HEK293T (cell line): Measurements from ENCODE around the gene KRT80.

Experiments
- CTCF ChIA-PET: fragments of 350-600 bp; formaldehyde crosslinking; extraction: SDS; loops from one replicate; lab custom pipeline; 2021; ENCODE audit warnings: antibody characterized with exemption, inconsistent platforms; lab: Yijun Ruan, JAX
- POLR2A ChIA-PET: fragments of 350-600 bp; formaldehyde crosslinking; extraction: SDS; loops from one replicate; lab custom pipeline; 2020; ENCODE audit warnings: antibody characterized with exemption, inconsistent platforms; lab: Yijun Ruan, JAX
- DNase-seq: peaks from one replicate; pipeline ENCODE4 v3.0.0; 2012; ENCODE audit warnings: mixed read lengths; ENCODE audit errors: extremely low spot score
- ARNT ChIP-seq: fragments of 450-650 bp; IDR thresholded peaks from 2 replicates; pipeline ENCODE4 v1.6.1; 2017; ENCODE audit warnings: mild to moderate bottlenecking
- BHLHE40 ChIP-seq: fragments of 450-650 bp; IDR thresholded peaks from 2 replicates; pipeline ENCODE4 v1.6.1; 2016; ENCODE audit warnings: mild to moderate bottlenecking, moderate library complexity, borderline replicate concordance
- CTBP1 ChIP-seq: fragments of 450-650 bp; IDR thresholded peaks from 2 replicates; pipeline ENCODE4 v1.6.1; 2016; ENCODE audit warnings: borderline replicate concordance
- ELF4 ChIP-seq: fragments of 450-650 bp; IDR thresholded peaks from 2 replicates; pipeline ENCODE4 v1.6.1; 2017; ENCODE audit warnings: antibody characterized with exemption
- FOXA1 ChIP-seq: fragments of 450-650 bp; IDR thresholded peaks from 2 replicates; pipeline ENCODE4 v1.6.1; 2016; ENCODE audit warnings: mild to moderate bottlenecking
- FOXK2 ChIP-seq: fragments of 450-650 bp; IDR thresholded peaks from 2 replicates; pipeline ENCODE4 v1.6.1; 2016; ENCODE audit warnings: mild to moderate bottlenecking
- FOXM1 ChIP-seq: fragments of 450-650 bp; IDR thresholded peaks from 2 replicates; pipeline ENCODE4 v1.6.1; 2017; ENCODE audit warnings: mild to moderate bottlenecking, borderline replicate concordance
- HDGF ChIP-seq: fragments of 450-650 bp; IDR thresholded peaks from 2 replicates; pipeline ENCODE4 v1.6.1; 2017; ENCODE audit warnings: antibody characterized with exemption, borderline replicate concordance
- L3MBTL2 ChIP-seq: fragments of 450-650 bp; conservative IDR thresholded peaks from 2 replicates; pipeline ENCODE4 v1.6.1; 2016; ENCODE audit warnings: mild to moderate bottlenecking
- LEF1 ChIP-seq: fragments of 450-650 bp; IDR thresholded peaks from 2 replicates; pipeline ENCODE4 v1.6.1; 2017; ENCODE audit warnings: mild to moderate bottlenecking, borderline replicate concordance
- NFRKB ChIP-seq: fragments of 450-650 bp; IDR thresholded peaks from 2 replicates; pipeline ENCODE4 v1.6.1; 2016; ENCODE audit warnings: mild to moderate bottlenecking, moderate library complexity
- SP1 ChIP-seq: fragments of 450-650 bp; IDR thresholded peaks from 2 replicates; pipeline ENCODE4 v1.6.1; 2017
- SUZ12 ChIP-seq: fragments of 450-650 bp; IDR thresholded peaks from 2 replicates; pipeline ENCODE4 v1.6.1; 2016; ENCODE audit warnings: mild to moderate bottlenecking
- TARDBP ChIP-seq: fragments of 450-650 bp; IDR thresholded peaks from 2 replicates; pipeline ENCODE4 v1.6.1; 2016
- ZNF384 ChIP-seq: fragments of 450-650 bp; IDR thresholded peaks from 2 replicates; pipeline ENCODE4 v1.6.1; 2016
- TF ChIP-seq, protein P1 (sequence below): fragments of 450-650 bp; IDR thresholded peaks from 2 replicates; pipeline ENCODE4 v1.6.1; 2016

KRT80 gene

DNA sequence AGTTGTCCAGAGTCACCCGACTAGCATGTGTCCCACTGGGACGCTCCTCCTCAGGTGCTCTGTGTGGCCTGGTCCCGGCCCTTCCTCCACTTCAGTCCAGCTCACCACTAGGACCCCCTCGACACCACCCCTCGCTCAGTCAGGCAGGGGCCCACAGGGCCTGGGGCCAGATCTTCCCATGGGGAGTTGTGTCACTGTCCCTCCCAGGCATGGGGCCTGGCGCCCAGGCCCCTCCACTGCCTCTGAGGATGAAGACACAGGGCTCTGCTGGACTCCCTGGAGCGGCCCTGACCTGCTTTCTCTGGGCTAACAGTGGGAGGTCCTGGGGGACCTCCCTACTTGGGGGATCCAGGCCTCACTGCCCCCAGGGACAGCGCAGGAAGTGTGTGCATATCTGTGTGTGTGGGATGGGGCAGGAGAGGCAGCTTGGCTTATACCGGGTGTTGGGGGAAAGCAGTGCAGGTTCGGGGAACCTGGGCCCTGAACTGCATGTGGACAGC lies 43.8 kb downstream of the KRT80 start:
- TF ChIP-seq, protein P1, sequence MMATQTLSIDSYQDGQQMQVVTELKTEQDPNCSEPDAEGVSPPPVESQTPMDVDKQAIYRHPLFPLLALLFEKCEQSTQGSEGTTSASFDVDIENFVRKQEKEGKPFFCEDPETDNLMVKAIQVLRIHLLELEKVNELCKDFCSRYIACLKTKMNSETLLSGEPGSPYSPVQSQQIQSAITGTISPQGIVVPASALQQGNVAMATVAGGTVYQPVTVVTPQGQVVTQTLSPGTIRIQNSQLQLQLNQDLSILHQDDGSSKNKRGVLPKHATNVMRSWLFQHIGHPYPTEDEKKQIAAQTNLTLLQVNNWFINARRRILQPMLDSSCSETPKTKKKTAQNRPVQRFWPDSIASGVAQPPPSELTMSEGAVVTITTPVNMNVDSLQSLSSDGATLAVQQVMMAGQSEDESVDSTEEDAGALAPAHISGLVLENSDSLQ = no peak
- TF ChIP-seq LEF1 = no peak
- no peak for TF ChIP-seq BHLHE40
- no peak for TF ChIP-seq SUZ12
- no peak for TF ChIP-seq FOXA1
- TF ChIP-seq NFRKB = no peak
- TF ChIP-seq CTBP1 = no peak
- no peak for TF ChIP-seq SP1
- no peak for TF ChIP-seq L3MBTL2
- no peak for TF ChIP-seq ZNF384
- no peak for TF ChIP-seq FOXM1
- no peak for TF ChIP-seq FOXK2
- no peak for TF ChIP-seq ELF4
- no peak for TF ChIP-seq ARNT
- TF ChIP-seq HDGF = no peak
- no peak for TF ChIP-seq TARDBP
- POLR2A ChIA-PET = no interaction called here
- no peak for DNase-seq
- CTCF ChIA-PET = interaction anchor here (1.3 to 2.0 kb wide), 2 partner anchors 73 to 731 kb away, joined by 3 to 5 read pairs; no protein-coding TSS in a partner anchor

DNA sequence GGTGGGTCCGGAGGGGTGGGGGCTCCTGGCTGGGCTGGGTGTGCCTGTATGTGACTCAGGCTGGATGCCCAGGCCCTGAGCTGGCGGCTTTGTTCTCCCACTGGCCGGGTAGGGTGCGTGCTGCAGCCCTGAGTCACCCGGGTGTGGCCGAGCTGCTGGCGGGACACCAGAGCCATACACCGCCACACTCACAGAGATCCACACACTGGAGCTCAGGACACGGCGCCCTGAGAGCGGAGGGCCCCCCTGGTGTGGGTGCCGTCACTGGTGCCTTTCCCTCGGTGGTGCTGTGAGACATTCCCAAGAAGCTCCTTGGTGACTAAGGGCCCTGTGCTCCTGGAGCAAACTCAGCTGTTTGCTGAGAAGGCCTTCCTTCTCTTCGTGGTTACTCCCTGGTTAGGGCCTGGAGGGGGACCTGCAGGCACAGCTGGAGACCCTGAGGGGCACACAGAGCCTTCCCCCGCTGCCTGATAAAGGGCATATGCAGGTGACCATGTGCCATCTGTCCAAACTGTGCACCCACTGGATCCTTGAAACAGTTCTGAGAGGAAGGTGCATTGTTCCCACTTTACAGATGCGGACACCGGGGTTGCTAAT lies 44.3 kb downstream of the KRT80 start:
- TF ChIP-seq ZNF384 = no peak
- no peak for TF ChIP-seq HDGF
- no peak for TF ChIP-seq FOXA1
- no peak for TF ChIP-seq ELF4
- TF ChIP-seq TARDBP = no peak
- no peak for TF ChIP-seq LEF1
- no peak for TF ChIP-seq FOXM1
- no peak for TF ChIP-seq L3MBTL2
- TF ChIP-seq SUZ12 = no peak
- TF ChIP-seq CTBP1 = no peak
- no peak for TF ChIP-seq NFRKB
- TF ChIP-seq, protein P1 = no peak
- TF ChIP-seq SP1 = no peak
- TF ChIP-seq ARNT = no peak
- TF ChIP-seq FOXK2 = no peak
- no peak for DNase-seq
- ChIA-PET CTCF (interaction anchor here (1.3 to 2.0 kb wide), 2 partner anchors 74 to 732 kb away, joined by 3 to 5 read pairs; no protein-coding TSS in a partner anchor), POLR2A (no interaction called here)

DNA sequence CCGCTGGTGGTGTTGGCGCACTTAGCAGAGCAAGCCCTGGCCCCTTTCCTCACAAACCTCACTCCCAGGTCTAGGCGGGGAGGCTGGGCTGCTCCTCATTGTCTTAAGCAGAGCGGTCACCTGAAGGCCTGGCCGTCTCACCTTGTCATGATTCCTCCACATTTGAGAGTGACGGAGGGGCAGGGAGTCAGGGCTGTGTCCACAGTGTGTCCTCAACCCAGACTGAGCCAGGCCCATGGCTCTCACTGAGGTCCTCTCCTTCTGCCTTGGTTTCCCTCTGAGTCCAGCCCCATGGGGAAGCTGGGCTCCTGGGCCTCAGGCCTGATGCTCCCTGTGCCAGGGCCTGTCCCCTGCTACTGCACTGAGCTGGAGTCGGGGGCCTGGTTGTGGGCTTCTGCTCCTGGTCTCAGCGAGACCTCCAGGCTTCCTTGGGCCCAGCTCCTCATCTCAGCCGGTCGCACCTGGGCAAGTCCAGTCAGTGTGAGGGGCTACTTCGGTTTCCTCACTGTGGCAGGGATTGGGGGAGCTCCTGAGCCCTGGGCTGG lies 44.9 kb downstream of the KRT80 start:
- ChIA-PET CTCF (interaction anchor here (2.0 kb wide), 1 partner anchor 732 kb away, joined by 5 read pairs; no protein-coding TSS in a partner anchor), POLR2A (no interaction called here)
- TF ChIP-seq FOXK2 = no peak
- TF ChIP-seq ARNT = no peak
- TF ChIP-seq, protein P1 = no peak
- no peak for TF ChIP-seq LEF1
- no peak for TF ChIP-seq TARDBP
- TF ChIP-seq L3MBTL2 = no peak
- TF ChIP-seq ZNF384 = no peak
- no peak for TF ChIP-seq NFRKB
- TF ChIP-seq BHLHE40 = no peak
- no peak for TF ChIP-seq ELF4
- no peak for TF ChIP-seq CTBP1
- no peak for TF ChIP-seq FOXA1
- TF ChIP-seq SP1 = no peak
- TF ChIP-seq HDGF = no peak
- TF ChIP-seq SUZ12 = no peak
- TF ChIP-seq FOXM1 = no peak
- no peak for DNase-seq

DNA sequence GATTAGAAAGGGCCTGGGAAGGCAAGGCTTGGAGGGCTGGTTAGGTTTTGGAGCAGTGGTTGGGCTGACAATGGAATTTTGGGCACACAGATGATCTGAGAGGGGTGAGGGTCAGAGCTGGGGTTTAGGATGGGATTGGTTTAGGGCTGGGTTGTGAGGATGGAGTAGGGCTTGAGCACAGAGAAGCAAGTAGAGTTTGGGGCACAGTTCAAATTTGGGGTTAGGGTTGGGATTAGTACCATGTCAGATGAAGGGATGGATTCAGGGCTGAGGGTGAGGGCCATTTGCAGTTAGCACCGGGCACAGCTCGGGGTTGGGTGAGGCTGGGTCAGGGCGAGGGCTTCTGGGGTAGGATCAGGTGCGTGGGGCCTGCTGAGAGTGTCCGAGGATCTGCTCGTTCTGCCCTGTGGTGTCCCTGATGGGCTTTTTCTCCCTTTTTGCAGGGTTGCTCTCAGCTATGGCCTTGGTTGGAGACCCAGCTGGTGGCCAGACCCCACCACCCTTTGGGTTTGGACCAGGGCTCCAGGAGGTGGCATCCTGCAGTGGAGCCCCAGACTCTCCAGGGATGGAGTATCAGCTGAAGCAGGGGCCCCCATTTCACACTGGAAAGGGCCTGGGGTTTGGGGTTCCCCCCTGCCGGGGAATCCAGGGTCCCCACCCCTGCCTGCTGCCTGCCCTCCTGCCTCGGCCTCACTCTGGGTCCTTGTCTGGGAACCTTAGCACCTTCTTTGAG lies 45.6 kb downstream of the KRT80 start:
- no peak for DNase-seq
- ChIA-PET CTCF (interaction anchor here (2.0 kb wide), 1 partner anchor 733 kb away, joined by 5 read pairs; no protein-coding TSS in a partner anchor), POLR2A (no interaction called here)
- TF ChIP-seq NFRKB = no peak
- no peak for TF ChIP-seq ZNF384
- no peak for TF ChIP-seq CTBP1
- TF ChIP-seq SUZ12 = no peak
- TF ChIP-seq L3MBTL2 = no peak
- no peak for TF ChIP-seq ELF4
